ENCODE measurements around the gene UGT3A2.

UGT3A2 gene

DNA sequence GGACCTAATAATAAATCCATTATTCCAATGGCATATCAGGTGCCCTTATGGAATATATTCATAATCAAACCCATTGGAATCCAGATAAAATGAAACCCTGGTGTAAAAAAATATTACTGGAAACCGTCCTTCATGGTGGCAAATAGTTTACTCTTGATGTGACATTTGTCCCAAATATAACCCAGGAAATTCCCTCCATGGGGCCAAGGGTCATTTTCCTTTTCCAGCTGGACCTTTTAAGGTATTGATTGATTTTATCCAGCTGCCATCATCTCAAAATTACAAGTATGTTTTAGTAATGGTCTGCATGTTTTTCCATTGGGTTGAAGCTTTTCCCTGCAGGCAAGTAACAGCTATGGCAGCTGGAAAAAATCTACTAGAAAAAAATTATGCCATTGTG, 67.1 kb downstream of the UGT3A2 start:
- DNase-seq = no peak

DNA sequence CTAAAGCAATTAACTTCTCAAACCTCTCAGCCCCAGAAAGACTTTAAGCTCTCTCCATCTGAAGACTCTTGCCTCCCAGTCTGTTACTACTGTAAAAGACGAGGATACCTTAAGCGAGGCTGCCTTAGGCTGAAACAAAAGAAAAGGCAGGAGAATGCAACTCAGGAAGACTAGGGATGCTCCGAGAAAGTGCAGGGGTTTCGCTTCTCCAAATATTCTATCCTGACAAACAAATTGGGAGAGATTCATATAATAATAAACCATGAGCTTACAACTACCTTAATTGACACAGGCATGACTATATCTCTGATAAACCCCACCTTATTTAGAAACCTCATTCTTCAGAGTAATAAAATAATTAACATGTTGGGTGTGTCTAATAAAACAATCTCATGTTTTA, 70.6 kb downstream of the UGT3A2 start:
- no peak for DNase-seq

DNA sequence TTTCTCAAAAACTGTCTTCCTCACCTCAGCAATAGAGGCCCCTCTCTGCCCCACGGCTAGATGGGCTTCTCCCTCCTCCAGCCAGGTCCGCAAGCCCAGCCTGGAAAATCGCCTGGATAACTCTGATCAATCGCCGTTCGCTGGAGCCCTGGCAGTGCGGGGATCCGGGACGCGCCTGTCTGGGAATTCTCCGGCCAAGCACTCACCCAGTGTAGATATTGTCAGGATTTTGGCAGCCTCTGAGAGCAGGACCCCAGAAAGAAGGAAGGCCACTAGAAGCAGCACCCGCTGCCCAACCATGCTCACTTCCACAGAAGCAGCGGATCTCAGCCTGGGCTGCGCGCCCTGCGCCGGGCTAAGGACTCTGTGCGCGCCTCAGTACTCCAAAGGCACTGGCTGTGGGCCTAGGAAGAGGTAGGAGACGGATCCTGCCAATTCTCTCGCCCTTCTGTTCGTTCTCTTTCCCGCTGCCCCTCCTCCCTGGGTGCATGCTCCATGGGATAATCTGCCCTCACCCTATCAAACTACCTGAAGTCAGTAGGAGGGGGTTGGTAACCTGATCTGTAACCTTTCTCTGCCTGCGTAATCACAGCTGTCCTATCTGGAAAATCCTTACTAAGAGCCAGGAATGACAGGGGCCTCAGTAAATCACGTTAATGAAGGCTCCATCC, 75.6 kb downstream of the UGT3A2 start, which contains the start of gene UGT3A1:
Gene UGT3A1, minus strand, starts transcription at position 450 of the 671 bp plus-strand sequence. Its CDS starts 150 bp downstream, at position 300.
- DNase-seq = peak; percentile 100

DNA sequence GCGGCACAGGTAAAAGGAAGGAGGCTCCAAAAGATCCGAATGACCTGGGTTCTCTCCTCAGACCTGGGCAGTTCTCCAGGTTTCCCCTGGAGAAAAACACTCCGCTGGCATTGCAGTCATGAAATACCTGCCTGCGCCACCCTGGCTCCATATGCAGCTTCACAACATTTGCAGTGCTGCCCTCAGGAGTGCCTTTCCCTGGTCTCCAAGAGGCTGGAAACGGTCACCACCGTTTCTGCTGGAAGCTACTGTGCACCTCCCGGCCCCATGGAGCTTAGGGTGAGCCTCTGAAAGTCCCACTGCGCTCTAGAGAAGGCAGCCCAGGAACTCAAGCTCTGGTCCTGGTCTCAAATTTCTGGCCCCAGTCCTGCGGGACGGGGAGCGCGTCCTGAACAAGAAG, 76.2 kb downstream of the UGT3A2 start:
- DNase-seq = no peak

DNA sequence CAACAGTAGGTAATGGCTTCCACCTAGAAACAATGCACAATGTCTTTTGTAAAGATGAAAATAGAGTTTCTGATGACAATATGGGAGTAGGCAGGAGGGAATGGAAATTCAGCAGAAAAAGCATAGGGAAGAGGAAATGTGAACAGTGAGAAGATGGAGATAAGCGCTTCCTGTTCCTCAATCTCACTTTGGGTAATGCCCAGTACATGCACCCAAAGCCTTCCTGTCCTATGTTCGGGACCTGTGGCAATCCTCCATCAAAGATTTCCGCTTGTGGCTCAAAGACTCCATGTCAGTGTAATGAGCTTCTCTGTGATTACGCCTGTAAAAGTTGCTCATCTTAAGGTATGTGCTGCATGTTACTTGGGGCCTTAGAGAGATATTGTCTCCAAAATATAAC, 78.2 kb downstream of the UGT3A2 start:
- no peak for DNase-seq

DNA sequence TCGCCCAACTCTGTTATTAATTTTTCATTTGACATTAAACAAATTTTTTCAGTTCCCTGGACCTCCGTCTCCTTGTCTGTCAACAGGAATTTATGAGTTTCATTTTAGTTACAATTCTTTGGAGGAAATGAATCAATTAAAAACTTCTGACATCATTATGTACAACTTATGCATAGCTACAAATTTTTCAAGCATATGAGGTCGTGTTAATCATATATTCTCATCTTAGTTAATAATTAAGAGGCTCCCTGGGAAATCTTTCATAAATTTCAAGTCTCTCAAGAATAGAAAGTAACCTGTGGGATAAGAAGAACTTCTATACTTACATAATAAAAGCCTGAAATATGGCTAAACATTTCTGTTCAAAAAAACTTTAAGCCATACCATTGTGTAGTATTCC, 78.9 kb downstream of the UGT3A2 start:
- DNase-seq = no peak

Measured in NCI-H524 treated with DMSO at 0.1 percent for 48 hours (cell line).